IMR-90 (cell line): Measurements from ENCODE around the gene NIPSNAP3A. TPM values are rescaled to one million over a fixed set of nuclear protein-coding genes. Genes with fewer than 3 reads are reported as not detected.
"Not testable (repeated sequence)": the region's sequence is repeated elsewhere in the genome, so short reads cannot be mapped to it uniquely, and the experiment has no call there.

ENCODE experiments used
- ATAC-seq: fragments of 200-7000 bp; cut with Tn5 transposase; 2 replicates; pipeline ENCODE4 v1.9.1; 2020; ENCODE audit warnings: low read depth, mild to moderate bottlenecking, moderate library complexity
- BruUV-seq: library from RNA; stranded (reverse); fragments of 400-500 nt; replicated peaks from 2 replicates; lab custom pipeline; 2021; lab: Mats Ljungman, UMichigan
- CTCF ChIA-PET: fragments of 300-600 bp; formaldehyde crosslinking; extraction: SDS; loops from one replicate; lab custom pipeline; 2021; ENCODE audit warnings: antibody characterized with exemption; lab: Yijun Ruan, JAX
- POLR2A ChIA-PET: fragments of 300-600 bp; sonication (Branson Sonifier 250); formaldehyde crosslinking; loops from one replicate; lab custom pipeline; 2022; ENCODE audit warnings: antibody characterized with exemption; ENCODE audit not compliant: unreplicated experiment; lab: Charles Lee
- DNase-seq: peaks from one replicate; pipeline ENCODE4 v3.0.0; 2013
- H2AFZ ChIP-seq: replicated peaks from 2 replicates; pipeline ENCODE3; 2013; ENCODE audit warnings: low read length, mild to moderate bottlenecking; ENCODE audit not compliant: poor library complexity
- H2AK5ac ChIP-seq: 2 replicates; pipeline ENCODE4 v1.6.1; 2013; ENCODE audit warnings: low read depth, low read length, inconsistent platforms
- H2AK9ac ChIP-seq: replicated peaks from 2 replicates; pipeline ENCODE3; 2013; ENCODE audit warnings: mild to moderate bottlenecking, low read depth, low read length, moderate library complexity; ENCODE audit not compliant: poor library complexity
- H2BK120ac ChIP-seq: 2 replicates; pipeline ENCODE4 v1.6.1; 2013; ENCODE audit warnings: low read depth, low read length, inconsistent platforms
- H2BK15ac ChIP-seq: 3 replicates; pipeline ENCODE4 v1.6.1; 2013; ENCODE audit warnings: low read depth, low read length, inconsistent platforms
- H2BK20ac ChIP-seq: 2 replicates; pipeline ENCODE4 v1.6.1; 2013; ENCODE audit warnings: low read depth, mild to moderate bottlenecking, inconsistent platforms, low read length, moderate library complexity
- H2BK5ac ChIP-seq: 2 replicates; pipeline ENCODE4 v1.6.1; 2013; ENCODE audit warnings: mild to moderate bottlenecking, low read depth, low read length, inconsistent platforms; ENCODE audit not compliant: poor library complexity, severe bottlenecking
- H3K14ac ChIP-seq: replicated peaks from 2 replicates; pipeline ENCODE4 v1.6.1; 2013; ENCODE audit warnings: low read depth, low read length, inconsistent platforms
- H3K18ac ChIP-seq: 2 replicates; pipeline ENCODE4 v1.6.1; 2013; ENCODE audit warnings: low read depth, low read length, control low read depth
- H3K23ac ChIP-seq: 2 replicates; pipeline ENCODE4 v1.6.1; 2013; ENCODE audit warnings: low read depth, low read length, inconsistent platforms
- H3K27ac ChIP-seq: 2 replicates; pipeline ENCODE4 v1.5.1; 2013; ENCODE audit warnings: mild to moderate bottlenecking, control low read depth, low read length; ENCODE audit not compliant: insufficient read depth
- H3K27me3 ChIP-seq: 2 replicates; pipeline ENCODE4 v1.6.1; 2013; ENCODE audit warnings: low read length; ENCODE audit not compliant: control insufficient read depth, insufficient read depth
- H3K36me3 ChIP-seq: 2 replicates; pipeline ENCODE4 v1.6.1; 2013; ENCODE audit warnings: low read length, mixed read lengths; ENCODE audit not compliant: control insufficient read depth, insufficient read depth
- H3K4ac ChIP-seq: 2 replicates; pipeline ENCODE4 v1.6.1; 2013; ENCODE audit warnings: low read depth, low read length, inconsistent platforms
- H3K4me1 ChIP-seq: 2 replicates; pipeline ENCODE4 v1.6.1; 2013; ENCODE audit warnings: low read length, mixed read lengths; ENCODE audit not compliant: control insufficient read depth, insufficient read depth
- H3K4me2 ChIP-seq: 2 replicates; pipeline ENCODE4 v1.6.1; 2013; ENCODE audit warnings: low read depth, mild to moderate bottlenecking, control low read depth, low read length, moderate library complexity
- H3K4me3 ChIP-seq: 2 replicates; pipeline ENCODE4 v1.5.1; 2013; ENCODE audit warnings: low read depth, mild to moderate bottlenecking, control low read depth, low read length, moderate library complexity; ENCODE audit not compliant: insufficient read depth
- H3K56ac ChIP-seq: 2 replicates; pipeline ENCODE4 v1.6.1; 2013; ENCODE audit warnings: low read length, inconsistent platforms; ENCODE audit not compliant: insufficient read depth; ENCODE audit errors: extremely low read depth
- H3K79me1 ChIP-seq, 2 experiments: 2 replicates each; pipeline ENCODE4 v1.6.1; 2013; ENCODE audit warnings: low read length in 2 of 2, inconsistent platforms in 1 of 2, low read depth in 1 of 2
- H3K9ac ChIP-seq: 2 replicates; pipeline ENCODE4 v1.6.1; 2013; ENCODE audit warnings: low read depth, low read length, control low read depth
- H3K9me1 ChIP-seq: 2 replicates; pipeline ENCODE4 v1.6.1; 2013; ENCODE audit warnings: low read length, inconsistent platforms; ENCODE audit not compliant: insufficient read depth
- H3K9me3 ChIP-seq: 2 replicates; pipeline ENCODE4 v1.6.1; 2013; ENCODE audit warnings: low read length; ENCODE audit not compliant: control insufficient read depth, insufficient read depth
- H4K20me1 ChIP-seq: 2 replicates; pipeline ENCODE4 v1.6.1; 2013; ENCODE audit warnings: low read length, inconsistent platforms; ENCODE audit not compliant: insufficient read depth
- H4K5ac ChIP-seq: 2 replicates; pipeline ENCODE4 v1.6.1; 2013; ENCODE audit warnings: mild to moderate bottlenecking, low read depth, low read length, control low read depth
- H4K8ac ChIP-seq, 2 experiments: 2 replicates each; pipeline ENCODE4 v1.6.1; 2013; ENCODE audit warnings: low read depth in 2 of 2, low read length in 2 of 2, control low read depth in 1 of 2, inconsistent platforms in 1 of 2
- H4K91ac ChIP-seq: 2 replicates; pipeline ENCODE4 v1.6.1; 2013; ENCODE audit warnings: low read depth, low read length, inconsistent platforms; ENCODE audit not compliant: insufficient read depth
- BHLHE40 ChIP-seq: fragments of 150-350 bp; IDR thresholded peaks from 2 replicates; pipeline ENCODE4 v1.6.1; 2016; ENCODE audit warnings: mild to moderate bottlenecking, low read depth, low read length
- CHD1 ChIP-seq: IDR thresholded peaks from 2 replicates; pipeline ENCODE4 v1.6.1; 2012; ENCODE audit warnings: low read depth, low read length, improper control_type of control experiment
- FOS ChIP-seq: fragments of 150-350 bp; IDR thresholded peaks from 2 replicates; pipeline ENCODE4 v1.6.1; 2016; ENCODE audit warnings: low read depth, low read length
- MAFK ChIP-seq: IDR thresholded peaks from 2 replicates; pipeline ENCODE4 v1.6.1; 2012; ENCODE audit warnings: low read depth, low read length, improper control_type of control experiment
- MXI1 ChIP-seq: IDR thresholded peaks from 2 replicates; pipeline ENCODE4 v1.6.1; 2012; ENCODE audit warnings: low read depth, mild to moderate bottlenecking, low read length, moderate library complexity, borderline replicate concordance
- POLR2A ChIP-seq: IDR thresholded peaks from 2 replicates; pipeline ENCODE4 v1.6.1; 2012; ENCODE audit warnings: mild to moderate bottlenecking, low read depth, low read length
- RCOR1 ChIP-seq: IDR thresholded peaks from 2 replicates; pipeline ENCODE4 v1.6.1; 2012; ENCODE audit warnings: mild to moderate bottlenecking, low read length, improper control_type of control experiment; ENCODE audit not compliant: insufficient replicate concordance
- SMC3 ChIP-seq: fragments of 150-350 bp; IDR thresholded peaks from 2 replicates; pipeline ENCODE4 v1.6.1; 2016; ENCODE audit warnings: low read depth, mild to moderate bottlenecking, antibody characterized with exemption, low read length, moderate library complexity
- WGBS, 2 experiments: methylation state at CpG; one replicate each; pipeline versions ENCODE4 v1.1.5 to v1.1.7; 2013; ENCODE audit warnings: missing lambda C conversion rate in 2 of 2; ENCODE audit not compliant: insufficient read length in 1 of 2; ENCODE audit errors: extremely low coverage in 2 of 2; 5-methylcytosine and 5-hydroxymethylcytosine counted together
- dilution Hi-C: fragments of 300-500 bp; cut with HindIII; formaldehyde crosslinking; loops from one replicate; pipeline ENCODE4 v1.14.3; 2018; ENCODE audit warnings: low sequenced_read_pairs; ENCODE audit not compliant: unreplicated experiment
- in situ Hi-C: fragments of 300-500 bp; cut with MboI; formaldehyde crosslinking; loops from 3 replicates; pipeline ENCODE4 v1.14.3; 2019; ENCODE audit warnings: low sequenced_read_pairs, inconsistent platforms, mixed read lengths
- intact Hi-C: fragments of 100-400 bp; cut with micrococcal nuclease; formaldehyde crosslinking; loops from 2 replicates; pipeline ENCODE4 v1.10.0; 2022
- polyA plus RNA-seq, 3 experiments: library from polyadenylated mRNA; depleted of rRNA; stranded (reverse); fragments of >200 nt; gene quantifications; 2 replicates each; pipeline ENCODE4 v1.2.3, GENCODE V29; 2012; ENCODE audit warnings: low replicate concordance in 1 of 3
- total RNA-seq: library from RNA; depleted of rRNA; stranded (reverse); fragments of >200 nt; gene quantifications from 2 replicates; pipeline ENCODE4 v1.2.3, GENCODE V29; 2012

Gene NIPSNAP3A
- total and polyA plus RNA-seq, 2 of the 4 experiments (the other 2 are of a cell fraction) = 21.4 to 32.1 TPM

GRCh38 chr9:104700306-104700705 lies 47.2 kb upstream of the NIPSNAP3A start:
- no peak overlapping the region for H3K4me3 ChIP-seq
- H4K8ac ChIP-seq = no peak overlapping the region
- POLR2A ChIA-PET = no interaction called here
- no peak overlapping the region for H2BK15ac ChIP-seq
- no peaks in the 10 kb centered on the region for H3K27me3 ChIP-seq
- no peak overlapping the region for H3K9ac ChIP-seq
- no peak overlapping the region for H2AK9ac ChIP-seq
- in situ Hi-C loops (no loop called here), intact Hi-C loops (no loop called here), dilution Hi-C loops (no loop called here)
- H4K5ac ChIP-seq = no peak overlapping the region
- no peaks in the 10 kb centered on the region for H3K4me1 ChIP-seq
- WGBS, 2 experiments = 81% methylated on average over 2 of the region's 3 CpGs; no CpG with 5 or more reads in 1 of the 2 experiments
- no TSS peak for BruUV-seq
- H2AFZ ChIP-seq = no peak overlapping the region
- H3K36me3 ChIP-seq = no peaks in the 10 kb centered on the region
- no peak overlapping the region for H3K18ac ChIP-seq
- H2BK20ac ChIP-seq = no peak overlapping the region
- H2AK5ac ChIP-seq = no peak overlapping the region
- CTCF ChIA-PET = no interaction called here
- H3K56ac ChIP-seq = no peak overlapping the region
- no peak overlapping the region for H2BK120ac ChIP-seq
- H3K79me1 ChIP-seq = no peaks in the 10 kb centered on the region
- no peak overlapping the region for H2BK5ac ChIP-seq
- H3K4me2 ChIP-seq = no peak overlapping the region
- H3K9me1 ChIP-seq = no peaks in the 10 kb centered on the region
- ATAC-seq (no peak), DNase-seq (no peak)
- no peak overlapping the region for H4K91ac ChIP-seq
- no peaks in the 10 kb centered on the region for H3K9me3 ChIP-seq
- no peak for TF ChIP-seq CHD1
- no peak for TF ChIP-seq RCOR1
- no peak for TF ChIP-seq FOS
- no peak for TF ChIP-seq BHLHE40
- no peak for TF ChIP-seq SMC3
- TF ChIP-seq POLR2A = no peak
- no peak for TF ChIP-seq MXI1
- no peak for TF ChIP-seq MAFK
- H3K14ac ChIP-seq = no peak overlapping the region
- no peak overlapping the region for H3K23ac ChIP-seq
- H3K4ac ChIP-seq = no peak overlapping the region
- H4K20me1 ChIP-seq = no peaks in the 10 kb centered on the region
- no peak overlapping the region for H3K27ac ChIP-seq

- H3K27me3 ChIP-seq, H3K4me2 ChIP-seq, H2BK5ac ChIP-seq, H3K18ac ChIP-seq, CTCF ChIA-PET, H4K91ac ChIP-seq, H3K36me3 ChIP-seq, H2AFZ ChIP-seq, BruUV-seq, H2AK5ac ChIP-seq, H2AK9ac ChIP-seq, H3K14ac ChIP-seq, H3K27ac ChIP-seq, H4K5ac ChIP-seq, H3K9ac ChIP-seq, H3K4me1 ChIP-seq, H2BK20ac ChIP-seq, DNase-seq, H3K56ac ChIP-seq, H4K8ac ChIP-seq, H3K4me3 ChIP-seq, H3K4ac ChIP-seq, H3K23ac ChIP-seq, H3K9me1 ChIP-seq, H3K9me3 ChIP-seq, H2BK120ac ChIP-seq, in situ Hi-C loops, dilution Hi-C loops, H2BK15ac ChIP-seq, H3K79me1 ChIP-seq, H4K20me1 ChIP-seq, ATAC-seq, intact Hi-C loops, POLR2A ChIA-PET: not testable (repeated sequence)
- WGBS, 2 experiments = no CpG with 5 or more reads among the region's 1 CpG
Measured at GRCh38 chr9:104708737-104709136, 38.7 kb upstream of the NIPSNAP3A start.
